K562 (cell line): ENCODE measurements around the gene AHSG. TPM values are rescaled to one million over a fixed set of nuclear protein-coding genes. Genes with fewer than 3 reads are reported as not detected.
A peak's percentile ranks its signal among the peaks of the same experiment; 100 is the strongest.

Experiments used
- ATAC-seq: fragments of 200-7000 bp; cut with Tn5 transposase; 3 replicates; pipeline ENCODE4 v1.9.1; 2020; ENCODE audit warnings: moderate library complexity
- BruUV-seq: library from RNA; stranded (reverse); fragments of 400-500 nt; replicated peaks from 2 replicates; lab custom pipeline; 2021; lab: Mats Ljungman, UMichigan
- CTCF ChIA-PET: fragments of 300-600 bp; formaldehyde crosslinking; extraction: SDS; loops from one replicate; lab custom pipeline; 2021; ENCODE audit warnings: low intra/inter-chr PET ratio; lab: Yijun Ruan, JAX
- POLR2A ChIA-PET: fragments of 300-600, 350-650 bp; sonication (Branson Sonifier 250); formaldehyde crosslinking; extraction: SDS; loops from one replicate; lab custom pipeline; 2021; ENCODE audit warnings: antibody characterized with exemption, inconsistent platforms; lab: Yijun Ruan, JAX
- DNase-seq, 4 experiments: peaks; one replicate each; pipeline versions ENCODE4 v3.0.0 to v3.0.0-alpha.2; 2011 to 2018; ENCODE audit warnings: low spot score in 3 of 4, mixed read lengths in 3 of 4; ENCODE audit errors: extremely low read depth in 1 of 4
- FAIRE-seq: peaks from 2 replicates; lab custom pipeline; 2011; peaks lifted over from hg19 to GRCh38; lab: Jason Lieb, UNC
- H2AFZ ChIP-seq: 2 replicates; pipeline ENCODE4 v1.6.0; 2011; ENCODE audit warnings: low read depth, low read length, control low read depth, inconsistent platforms
- H3K27ac ChIP-seq: fragments of 200-600 bp; 3 replicates; pipeline ENCODE4 v1.8.0; 2011; ENCODE audit warnings: low read depth, mild to moderate bottlenecking, control low read depth, inconsistent platforms, low read length, moderate library complexity, mixed read lengths; ENCODE audit errors: extremely low read depth
- H3K27me3 ChIP-seq, 2 experiments: fragments of 300-600 bp in 1 of 2; 2 replicates in 1 of 2; 3 replicates in 1 of 2; pipeline versions ENCODE4 v1.6.0 to v1.8.0; 2011; ENCODE audit warnings: inconsistent platforms in 2 of 2, low read length in 2 of 2, mild to moderate bottlenecking in 1 of 2, mixed read lengths in 1 of 2, moderate library complexity in 1 of 2; ENCODE audit not compliant: control insufficient read depth in 2 of 2, insufficient read depth in 2 of 2
- H3K36me3 ChIP-seq: fragments of 300-600 bp; 3 replicates; pipeline ENCODE4 v1.8.0; 2011; ENCODE audit warnings: mild to moderate bottlenecking, low read length, inconsistent platforms; ENCODE audit not compliant: control insufficient read depth, insufficient read depth
- H3K4me1 ChIP-seq, 2 experiments: fragments of 200-600 bp in 1 of 2; replicated peaks in 1 of 2; 2 replicates in 1 of 2; 3 replicates in 1 of 2; pipeline versions ENCODE4 v1.5.1 to v1.8.0; 2011; ENCODE audit warnings: inconsistent platforms in 2 of 2, low read length in 2 of 2, mild to moderate bottlenecking in 1 of 2, mixed read lengths in 1 of 2, moderate library complexity in 1 of 2; ENCODE audit not compliant: control insufficient read depth in 2 of 2, insufficient read depth in 2 of 2
- H3K4me2 ChIP-seq: 2 replicates; pipeline ENCODE4 v1.6.1; 2011; ENCODE audit warnings: low read length, control low read depth, inconsistent platforms, mixed read lengths; ENCODE audit not compliant: insufficient read depth
- H3K4me3 ChIP-seq: fragments of 200-600 bp; sonication (generic), shearing (Covaris generic); 2 replicates; pipeline ENCODE4 v1.5.1; 2016; ENCODE audit warnings: control low read depth, inconsistent platforms
- H3K79me2 ChIP-seq: fragments of 200-600 bp; 3 replicates; pipeline ENCODE4 v1.8.0; 2011; ENCODE audit warnings: low read length, inconsistent platforms; ENCODE audit not compliant: control insufficient read depth, insufficient read depth
- H3K9ac ChIP-seq, 2 experiments: 2 replicates each; pipeline versions ENCODE4 v1.6.0 to v1.6.1; 2011; ENCODE audit warnings: low read depth in 2 of 2, low read length in 2 of 2, control low read depth in 1 of 2, inconsistent platforms in 1 of 2, mild to moderate bottlenecking in 1 of 2, mixed read lengths in 1 of 2; ENCODE audit not compliant: insufficient read depth in 1 of 2
- H3K9me1 ChIP-seq: one replicate; pipeline ENCODE4 v1.6.0; 2011; ENCODE audit warnings: inconsistent platforms, mild to moderate bottlenecking, low read length, moderate library complexity; ENCODE audit not compliant: control insufficient read depth, insufficient read depth
- H3K9me3 ChIP-seq: replicated peaks from 2 replicates; pipeline ENCODE4 v1.5.1; 2011; ENCODE audit warnings: low read depth, low read length, inconsistent platforms; ENCODE audit not compliant: control insufficient read depth, insufficient read depth
- H4K20me1 ChIP-seq: replicated peaks from 2 replicates; pipeline ENCODE4 v1.6.1; 2011; ENCODE audit warnings: low read length, inconsistent platforms, mixed read lengths; ENCODE audit not compliant: control insufficient read depth, insufficient read depth
- ARID3B ChIP-seq: fragments of 250-450 bp; sonication (Bioruptor Pico); IDR thresholded peaks from 2 replicates; pipeline ENCODE4 v1.4.0; 2020; ENCODE audit warnings: borderline replicate concordance
- ATF3 ChIP-seq, 2 experiments: fragments of 450-650 bp in 1 of 2; sonication (generic) in 1 of 2; formaldehyde crosslinking in 1 of 2; IDR thresholded peaks in 1 of 2; conservative IDR thresholded peaks in 1 of 2; 2 replicates each; pipeline versions ENCODE4 v1.6.1 to v1.8.1; 2016 to 2023; ENCODE audit warnings: mild to moderate bottlenecking in 2 of 2, moderate library complexity in 2 of 2, inconsistent platforms in 1 of 2, missing genetic modification reagents in 1 of 2
- CEBPB ChIP-seq: fragments of 450-650 bp; IDR thresholded peaks from 2 replicates; pipeline ENCODE4 v1.6.1; 2016; ENCODE audit warnings: missing genetic modification characterization, missing compliant biosample characterization
- DPF2 ChIP-seq: fragments of 450-650 bp; IDR thresholded peaks from 2 replicates; pipeline ENCODE4 v1.6.1; 2016
- IRF2 ChIP-seq: sonication (generic); formaldehyde crosslinking; IDR thresholded peaks from 2 replicates; pipeline ENCODE4 v1.8.1; 2022; ENCODE audit warnings: mild to moderate bottlenecking, missing genetic modification reagents
- NFYB ChIP-seq: IDR thresholded peaks from 2 replicates; pipeline ENCODE4 v1.6.1; 2011; ENCODE audit warnings: mild to moderate bottlenecking, moderate library complexity; ENCODE audit not compliant: insufficient read length; ENCODE audit errors: extremely low read depth
- SUPT5H ChIP-seq: fragments of 450-650 bp; IDR thresholded peaks from 2 replicates; pipeline ENCODE4 v1.6.1; 2016
- TAF15 ChIP-seq: fragments of 200-400 bp; formaldehyde crosslinking; IDR thresholded peaks from 2 replicates; pipeline ENCODE4 v1.6.1; 2017; ENCODE audit warnings: mild to moderate bottlenecking, low read depth, low read length, moderate library complexity
- TSHZ1 ChIP-seq: fragments of 250-450 bp; sonication (Bioruptor Pico); IDR thresholded peaks from 2 replicates; pipeline ENCODE4 v1.4.0; 2020; ENCODE audit warnings: mild to moderate bottlenecking, moderate library complexity
- ZC3H4 ChIP-seq: sonication (generic); formaldehyde crosslinking; IDR thresholded peaks from 2 replicates; pipeline ENCODE4 v1.9.0; 2021; ENCODE audit warnings: missing genetic modification reagents, borderline replicate concordance
- ZNF75A ChIP-seq: fragments of 450-650 bp; formaldehyde crosslinking; IDR thresholded peaks from 2 replicates; pipeline ENCODE4 v1.4.0; 2020; ENCODE audit warnings: mild to moderate bottlenecking
- WGBS: fragments of 100-300 bp; shearing (Covaris generic); methylation state at CpG from one replicate; pipeline ENCODE4 v1.1.6; 2016; ENCODE audit warnings: low coverage, mixed read lengths; ENCODE audit not compliant: insufficient coverage; ENCODE audit errors: missing lambda C conversion rate; 5-methylcytosine and 5-hydroxymethylcytosine counted together
- in situ Hi-C: fragments of 300-500 bp; cut with MboI; formaldehyde crosslinking; loops from 4 replicates; pipeline ENCODE4 v1.15.0; 2018; ENCODE audit warnings: inconsistent platforms, mixed read lengths
- intact Hi-C: fragments of 100-400 bp; cut with micrococcal nuclease; formaldehyde crosslinking; loops from 2 replicates; pipeline ENCODE4 v1.14.2; 2022
- polyA plus RNA-seq, 8 experiments: library from polyadenylated mRNA; depleted of rRNA in 4 of 8; stranded (reverse) in 5 of 8; unstranded in 3 of 8; fragments of >200 nt; fragmentation: Nextera tagmentation in 2 of 8; fragmentation: Illumina TruSeq in 1 of 8; extraction: Ambion mirVana in 2 of 8; extraction: Trizol in 1 of 8; gene quantifications; 2 replicates each; pipeline versions ENCODE4 v1.2.1 to v1.2.3, GENCODE V29; 2011 to 2014; ENCODE audit warnings: inconsistent platforms in 1 of 8, missing spikeins in 1 of 8
- total RNA-seq, 7 experiments: library from RNA; depleted of rRNA in 6 of 7; stranded (reverse); fragments of >200 nt in 6 of 7; fragmentation: Illumina TruSeq in 2 of 7; extraction: Trizol in 2 of 7; gene quantifications; 2 replicates each; pipeline versions ENCODE4 v1.2.1 to v1.2.3, GENCODE V29; 2011 to 2021; ENCODE audit warnings: low replicate concordance in 1 of 7
- TF ChIP-seq, protein P1 (sequence below): fragments of 450-650 bp; IDR thresholded peaks from 2 replicates; pipeline ENCODE4 v1.7.1; 2018; ENCODE audit warnings: mild to moderate bottlenecking, low read depth; ENCODE audit not compliant: partially characterized antibody

AHSG gene
- total and polyA plus RNA-seq, 9 of the 15 experiments (the other 6 are each of a cell fraction or from before 2014, with no cell fraction given): 0.69 TPM; not detected in 8

- in situ Hi-C loops: no loop called here
- no TSS peak for BruUV-seq
- Histone ChIP-seq H3K79me2 (no peaks in the 10 kb centered on the region), H3K4me2 (peak overlapping the region; percentile 24; the same call in 1 of the 2 replicates), H3K9ac (peak overlapping the region in 1 of 2 experiments; percentile 36; a peak in 1 of 4 replicates), H3K9me3 (no peaks in the 10 kb centered on the region), H3K4me3 (no peak overlapping the region), H3K36me3 (no peaks in the 10 kb centered on the region), H3K27ac (peak overlapping the region; percentile 26; the same call in 1 of the 3 replicates), H2AFZ (peak overlapping the region; percentile 91), H3K4me1 (peaks cover 6 to 14% of the 10 kb centered on the region in 2 experiments), H4K20me1 (no peaks in the 10 kb centered on the region), H3K9me1 (no peaks in the 10 kb centered on the region), H3K27me3 (no peaks in the 10 kb centered on the region)
- DNase-seq: peak in 1 of 4 experiments; percentile 69
- POLR2A ChIA-PET: interaction anchor here (0.6 to 1.7 kb wide), 9 partner anchors 9 to 325 kb away, joined by 3 to 10 read pairs (median 4); partner anchors contain the start of genes DNAJB11 and EIF4A2
- ATAC-seq: peak; percentile 80
- CTCF ChIA-PET: no interaction called here
- 36% methylated on average over 14 of the region's 17 CpGs for WGBS
- FAIRE-seq: peak; percentile 87
- intact Hi-C loops: no loop called here
- peak; percentile 96 for TF ChIP-seq ATF3 (IDR thresholded peaks at IDR 0.05)
- TF ChIP-seq ATF3 (CRISPR knock-in tag; conservative IDR thresholded peaks at IDR 0.05): no peak
- TF ChIP-seq TAF15: no peak
- no peak for TF ChIP-seq TSHZ1 (CRISPR knock-in tag)
- TF ChIP-seq ARID3B (CRISPR knock-in tag): no peak
- TF ChIP-seq SUPT5H: no peak
- no peak for TF ChIP-seq IRF2
- TF ChIP-seq ZC3H4 (CRISPR knock-in tag): no peak
- TF ChIP-seq CEBPB: 0 out of 2 replicates have a peak, but pooled peaks have one; percentile 12
- no peak for TF ChIP-seq NFYB
- TF ChIP-seq, protein P1, sequence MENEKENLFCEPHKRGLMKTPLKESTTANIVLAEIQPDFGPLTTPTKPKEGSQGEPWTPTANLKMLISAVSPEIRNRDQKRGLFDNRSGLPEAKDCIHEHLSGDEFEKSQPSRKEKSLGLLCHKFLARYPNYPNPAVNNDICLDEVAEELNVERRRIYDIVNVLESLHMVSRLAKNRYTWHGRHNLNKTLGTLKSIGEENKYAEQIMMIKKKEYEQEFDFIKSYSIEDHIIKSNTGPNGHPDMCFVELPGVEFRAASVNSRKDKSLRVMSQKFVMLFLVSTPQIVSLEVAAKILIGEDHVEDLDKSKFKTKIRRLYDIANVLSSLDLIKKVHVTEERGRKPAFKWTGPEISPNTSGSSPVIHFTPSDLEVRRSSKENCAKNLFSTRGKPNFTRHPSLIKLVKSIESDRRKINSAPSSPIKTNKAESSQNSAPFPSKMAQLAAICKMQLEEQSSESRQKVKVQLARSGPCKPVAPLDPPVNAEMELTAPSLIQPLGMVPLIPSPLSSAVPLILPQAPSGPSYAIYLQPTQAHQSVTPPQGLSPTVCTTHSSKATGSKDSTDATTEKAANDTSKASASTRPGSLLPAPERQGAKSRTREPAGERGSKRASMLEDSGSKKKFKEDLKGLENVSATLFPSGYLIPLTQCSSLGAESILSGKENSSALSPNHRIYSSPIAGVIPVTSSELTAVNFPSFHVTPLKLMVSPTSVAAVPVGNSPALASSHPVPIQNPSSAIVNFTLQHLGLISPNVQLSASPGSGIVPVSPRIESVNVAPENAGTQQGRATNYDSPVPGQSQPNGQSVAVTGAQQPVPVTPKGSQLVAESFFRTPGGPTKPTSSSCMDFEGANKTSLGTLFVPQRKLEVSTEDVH: no peak
- 0 out of 2 replicates have a peak, but pooled peaks have one; percentile 18 for TF ChIP-seq DPF2
- no peak for TF ChIP-seq ZNF75A (CRISPR knock-in tag)
These were observed 16.1 kb upstream of the AHSG start for GRCh38 chr3:186596568-186597287.
